HG02759 (cell line): ENCODE results near the gene JSRP1.

Experiments
- ATAC-seq: cut with Tn5 transposase; IDR thresholded peaks from one replicate; pipeline ENCODE4 v1.9.1; 2021; ENCODE audit warnings: mild to moderate bottlenecking, moderate library complexity; ENCODE audit not compliant: unreplicated experiment

Gene JSRP1

DNA sequence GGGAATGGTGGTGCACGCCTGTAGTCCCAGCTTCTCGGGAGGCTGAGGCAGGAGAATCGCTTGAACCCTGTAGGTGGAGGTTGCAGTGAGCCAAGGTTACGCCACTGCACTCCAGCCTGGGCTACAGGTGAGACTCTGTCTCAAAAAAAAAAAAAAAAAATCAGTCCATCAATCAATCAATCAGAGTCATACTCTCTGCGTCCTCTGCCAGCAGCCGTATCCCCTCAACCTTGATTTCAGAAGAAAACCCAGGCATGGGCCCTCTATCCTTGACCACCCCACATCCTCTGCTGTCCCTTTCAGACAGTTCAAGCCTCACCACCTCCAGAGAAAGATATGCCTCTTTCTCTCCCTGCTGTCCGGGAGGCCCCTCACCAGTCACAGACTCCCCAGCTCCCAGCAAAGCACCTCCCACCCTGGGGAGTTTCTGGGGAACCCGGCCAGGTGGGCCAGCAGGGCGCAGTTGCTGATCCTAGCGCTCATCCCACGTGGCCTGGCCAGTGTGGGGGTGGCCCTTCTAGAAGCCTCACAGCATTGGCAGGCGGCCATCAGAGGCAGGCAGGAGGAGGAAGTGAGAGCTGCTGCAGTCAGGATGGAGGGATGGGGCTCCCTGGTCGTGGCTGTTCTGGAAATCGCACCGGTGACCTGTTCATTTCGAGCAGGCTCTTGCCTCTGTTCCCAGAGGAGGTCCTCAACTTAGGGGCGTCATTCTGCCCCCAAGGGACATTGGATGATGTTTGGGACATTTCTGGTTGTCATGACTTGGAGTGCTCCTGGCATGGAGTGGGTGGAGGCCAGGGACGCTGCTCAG, 10.2 kb upstream of the JSRP1 start:
- no peak for ATAC-seq

DNA sequence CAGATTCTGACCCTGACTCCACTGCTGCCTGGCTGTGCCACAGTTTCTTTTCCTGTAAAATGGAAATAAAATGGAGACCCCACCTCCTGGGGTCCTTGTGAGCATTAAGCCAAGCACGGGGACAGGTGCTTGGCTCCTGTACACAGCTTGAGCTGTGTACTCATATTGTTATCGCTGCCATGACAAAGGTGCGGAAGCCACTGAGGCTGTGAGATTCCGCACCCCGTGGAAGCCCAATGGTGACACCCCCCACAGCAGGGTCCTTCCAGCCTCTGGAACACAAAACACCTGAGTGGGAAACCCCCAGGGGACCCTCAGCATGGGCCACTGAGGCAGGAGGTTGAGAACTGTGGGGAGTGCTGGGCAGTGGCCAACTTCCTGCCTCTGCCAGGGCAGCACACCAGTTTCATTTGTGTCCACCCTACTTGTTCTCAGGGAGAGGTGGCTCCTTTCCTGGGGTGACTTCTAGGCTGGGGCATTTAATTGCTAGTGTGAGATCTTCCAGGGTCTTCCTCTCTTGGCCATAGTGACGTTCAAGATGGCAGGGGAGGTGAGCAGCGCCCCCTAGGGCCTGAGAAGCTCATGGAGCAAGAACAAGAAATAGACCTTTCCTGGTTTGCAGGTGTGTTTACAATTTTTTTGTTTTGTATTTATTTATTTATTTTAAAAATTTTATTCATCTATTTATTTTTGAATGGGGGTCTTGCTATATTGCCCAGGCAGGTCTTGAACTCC, 5.4 kb upstream of the JSRP1 start:
- no peak for ATAC-seq

DNA sequence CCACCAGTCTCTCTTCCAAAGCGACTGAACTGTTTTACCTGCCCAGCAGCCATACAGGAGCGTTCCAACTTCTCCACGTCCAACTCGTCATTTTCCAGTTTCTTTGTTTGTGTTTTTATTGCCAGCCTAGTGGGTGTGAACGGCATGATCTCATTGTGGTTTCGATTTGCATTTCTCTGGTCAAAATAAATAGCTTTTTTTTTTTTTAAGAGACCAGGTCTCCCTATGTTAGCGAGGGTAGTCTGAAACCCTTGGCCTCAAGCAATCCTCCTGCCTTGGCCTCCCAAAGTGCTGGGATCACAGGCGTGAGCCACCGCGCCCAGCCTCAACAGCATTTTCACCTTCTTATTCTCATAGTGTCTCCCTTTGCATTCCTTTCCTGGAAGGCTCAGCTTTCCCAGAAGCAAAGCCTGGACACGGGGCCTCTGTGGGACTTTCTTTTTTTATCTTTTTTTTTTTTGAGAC, 4.2 kb upstream of the JSRP1 start:
- no peak for ATAC-seq

- ATAC-seq: no peak
Observed at GRCh38 chr19:2259336-2259735, 3.1 kb upstream of the JSRP1 start.

- ATAC-seq: no peak
Observed at GRCh38 chr19:2255112-2255845, 938 bp downstream of the JSRP1 start.

DNA sequence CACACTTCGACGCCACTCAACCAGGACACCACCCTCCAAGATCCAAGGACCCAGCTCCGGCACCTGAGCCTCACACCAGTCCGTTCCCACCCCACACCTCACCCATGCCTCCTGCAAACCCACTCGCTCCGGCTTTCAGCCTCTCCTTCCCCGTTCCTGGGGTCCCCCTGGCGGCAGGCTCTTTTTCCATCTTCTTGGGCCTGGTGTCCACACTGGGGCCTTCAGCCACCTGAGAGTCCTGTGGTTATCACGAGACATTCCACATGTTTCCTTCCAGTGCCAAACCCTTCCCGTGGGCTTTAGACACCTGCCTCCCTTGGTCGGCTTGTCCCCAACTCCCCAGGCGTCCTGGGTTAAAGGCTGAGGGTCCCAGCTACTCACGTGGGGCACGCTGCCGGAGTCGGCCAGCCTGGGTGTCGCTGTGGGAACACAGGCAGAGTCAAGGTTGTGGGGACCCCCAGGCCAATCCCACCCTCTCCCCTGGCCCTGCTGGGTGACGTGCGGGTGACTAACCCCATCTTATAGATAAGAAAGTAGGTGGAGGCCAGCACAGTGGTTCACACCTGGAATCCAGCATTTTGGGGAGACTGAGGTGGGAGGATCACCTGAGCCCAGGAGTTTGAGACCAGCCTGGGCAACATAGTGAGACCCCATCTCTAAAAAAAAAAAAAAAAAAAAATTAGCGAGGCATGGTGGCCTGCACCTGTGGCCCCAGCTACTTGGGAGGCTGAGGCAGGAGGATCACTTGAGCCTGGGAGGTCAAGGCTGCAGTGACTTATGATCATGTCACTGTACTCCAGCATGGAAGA, 1.9 kb downstream of the JSRP1 start:
- ATAC-seq: no peak

DNA sequence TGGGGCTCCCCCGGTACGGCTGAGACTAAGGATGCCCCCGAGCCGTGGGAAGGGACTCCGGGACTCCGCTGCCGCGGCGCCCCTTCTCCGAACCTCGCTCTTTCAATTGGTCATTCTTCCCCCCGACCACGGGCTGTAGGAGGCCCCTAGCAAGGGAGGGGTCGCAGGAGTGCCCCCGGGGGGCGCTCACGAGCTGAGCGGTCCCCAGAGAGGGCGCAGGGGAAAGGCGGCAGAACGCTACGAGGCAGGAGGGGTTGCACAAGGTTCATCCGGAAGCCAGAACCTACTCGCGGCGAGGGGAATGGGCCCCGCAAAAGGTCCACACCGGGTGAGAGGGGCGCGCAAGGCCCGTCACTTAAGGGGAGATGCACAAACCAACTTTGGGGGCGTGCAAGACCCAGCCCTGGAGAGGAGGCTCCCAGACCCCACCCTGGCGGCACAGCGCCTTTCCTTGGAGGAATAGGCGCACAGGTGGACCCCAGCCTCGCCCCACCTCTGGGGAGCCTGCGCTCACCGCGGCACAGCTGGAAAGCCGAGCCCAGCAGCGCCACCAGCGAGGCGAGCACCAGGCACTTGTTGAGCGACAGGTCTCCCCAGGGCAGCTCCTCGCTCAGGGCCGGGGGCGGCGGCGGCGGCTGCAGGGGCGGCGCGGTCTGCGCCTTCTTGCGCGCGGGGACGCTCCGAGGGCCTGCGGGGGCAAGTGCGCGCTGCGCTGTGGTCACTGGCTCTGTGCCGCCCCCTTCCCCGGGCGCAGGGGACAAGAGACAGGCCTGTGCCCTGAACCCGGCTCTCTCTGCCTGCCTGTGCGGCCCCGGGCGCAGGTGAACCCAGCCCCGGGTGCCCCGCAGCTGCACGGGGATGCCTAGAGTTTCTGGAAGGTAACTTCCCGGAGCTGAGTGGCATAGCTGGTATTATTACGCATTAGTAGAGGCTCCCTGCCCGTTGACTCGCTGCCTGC, 2.8 kb downstream of the JSRP1 start:
- no peak for ATAC-seq

DNA sequence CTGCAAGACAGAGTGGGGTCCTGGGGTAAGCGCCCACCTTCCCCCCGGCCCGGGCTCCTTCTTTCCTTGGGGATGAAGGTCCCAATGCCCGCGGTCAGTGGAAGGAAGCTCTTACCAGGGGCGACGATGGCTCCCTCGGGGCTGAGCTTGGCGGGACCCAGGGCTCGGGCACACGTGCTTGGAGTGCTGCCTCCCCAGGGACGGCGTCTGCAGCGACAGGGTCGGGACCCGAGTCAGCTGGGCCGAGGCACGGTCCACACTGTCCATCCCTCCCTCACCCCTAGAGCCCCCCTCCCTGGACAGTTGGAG, 3.5 kb downstream of the JSRP1 start:
- no peak for ATAC-seq

GRCh38 chr19:2252055-2252796, 4.0 kb downstream of the JSRP1 start:
- ATAC-seq: no peak

DNA sequence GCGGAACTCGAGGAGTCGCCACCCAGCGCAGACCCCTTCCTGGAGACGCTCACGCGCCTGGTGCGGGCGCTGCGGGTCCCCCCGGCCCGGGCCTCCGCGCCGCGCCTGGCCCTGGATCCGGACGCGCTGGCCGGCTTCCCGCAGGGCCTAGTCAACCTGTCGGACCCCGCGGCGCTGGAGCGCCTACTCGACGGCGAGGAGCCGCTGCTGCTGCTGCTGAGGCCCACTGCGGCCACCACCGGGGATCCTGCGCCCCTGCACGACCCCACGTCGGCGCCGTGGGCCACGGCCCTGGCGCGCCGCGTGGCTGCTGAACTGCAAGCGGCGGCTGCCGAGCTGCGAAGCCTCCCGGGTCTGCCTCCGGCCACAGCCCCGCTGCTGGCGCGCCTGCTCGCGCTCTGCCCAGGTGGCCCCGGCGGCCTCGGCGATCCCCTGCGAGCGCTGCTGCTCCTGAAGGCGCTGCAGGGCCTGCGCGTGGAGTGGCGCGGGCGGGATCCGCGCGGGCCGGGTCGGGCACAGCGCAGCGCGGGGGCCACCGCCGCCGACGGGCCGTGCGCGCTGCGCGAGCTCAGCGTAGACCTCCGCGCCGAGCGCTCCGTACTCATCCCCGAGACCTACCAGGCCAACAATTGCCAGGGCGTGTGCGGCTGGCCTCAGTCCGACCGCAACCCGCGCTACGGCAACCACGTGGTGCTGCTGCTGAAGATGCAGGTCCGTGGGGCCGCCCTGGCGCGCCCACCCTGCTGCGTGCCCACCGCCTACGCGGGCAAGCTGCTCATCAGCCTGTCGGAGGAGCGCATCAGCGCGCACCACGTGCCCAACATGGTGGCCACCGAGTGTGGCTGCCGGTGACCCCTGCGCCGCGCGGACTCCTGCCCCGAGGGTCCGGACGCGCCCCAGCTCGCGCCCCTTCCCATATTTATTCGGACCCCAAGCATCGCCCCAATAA, 4.8 kb downstream of the JSRP1 start:
- ATAC-seq: no peak

DNA sequence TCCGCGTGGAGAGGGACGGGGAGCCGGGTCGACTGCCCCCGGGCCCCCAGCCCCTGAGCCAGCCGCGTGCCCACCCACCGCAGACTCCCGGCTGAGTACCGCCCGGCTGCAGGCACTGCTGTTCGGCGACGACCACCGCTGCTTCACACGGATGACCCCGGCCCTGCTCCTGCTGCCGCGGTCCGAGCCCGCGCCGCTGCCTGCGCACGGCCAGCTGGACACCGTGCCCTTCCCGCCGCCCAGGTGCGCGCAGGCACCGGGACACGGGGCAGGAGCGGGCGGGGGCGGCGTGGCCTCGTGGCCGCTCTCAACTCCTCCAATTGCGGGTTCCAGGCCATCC, 5.5 kb downstream of the JSRP1 start:
- no peak for ATAC-seq

- ATAC-seq: no peak
Observed at GRCh38 chr19:2249880-2250765, 6.1 kb downstream of the JSRP1 start.

DNA sequence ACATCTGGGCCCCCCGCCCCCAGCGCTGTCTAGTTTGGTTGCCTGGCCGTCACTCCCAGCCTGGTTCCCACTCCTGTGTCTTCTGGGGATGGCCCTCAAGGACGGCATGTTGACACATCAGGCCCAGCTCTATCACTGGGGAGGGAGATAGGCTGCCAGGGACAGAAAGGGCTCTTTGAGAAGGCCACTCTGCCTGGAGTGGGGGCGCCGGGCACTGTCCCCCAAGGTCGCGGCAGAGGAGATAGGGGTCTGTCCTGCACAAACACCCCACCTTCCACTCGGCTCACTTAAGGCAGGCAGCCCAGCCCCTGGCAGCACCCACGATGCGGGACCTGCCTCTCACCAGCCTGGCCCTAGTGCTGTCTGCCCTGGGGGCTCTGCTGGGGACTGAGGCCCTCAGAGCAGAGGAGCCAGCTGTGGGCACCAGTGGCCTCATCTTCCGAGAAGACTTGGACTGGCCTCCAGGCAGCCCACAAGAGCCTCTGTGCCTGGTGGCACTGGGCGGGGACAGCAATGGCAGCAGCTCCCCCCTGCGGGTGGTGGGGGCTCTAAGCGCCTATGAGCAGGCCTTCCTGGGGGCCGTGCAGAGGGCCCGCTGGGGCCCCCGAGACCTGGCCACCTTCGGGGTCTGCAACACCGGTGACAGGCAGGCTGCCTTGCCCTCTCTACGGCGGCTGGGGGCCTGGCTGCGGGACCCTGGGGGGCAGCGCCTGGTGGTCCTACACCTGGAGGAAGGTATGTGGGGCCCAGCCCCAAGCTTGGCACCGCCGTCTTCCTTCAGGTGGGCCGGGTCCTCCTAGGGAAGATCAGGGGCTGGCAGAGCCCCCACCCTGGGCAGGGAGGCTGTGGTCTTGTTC, 7.0 kb downstream of the JSRP1 start, which contains the start of gene AMH:
Gene AMH (plus strand): TSS at position 314 of the 857 bp plus-strand sequence. CDS start 10 bp downstream, at position 324.
- ATAC-seq: no peak

GRCh38 chr19:2248136-2249009, 7.8 kb downstream of the JSRP1 start:
- ATAC-seq: no peak
